ENCODE measurements around the gene NNT.
"Not testable (repeated sequence)": the region's sequence is repeated elsewhere in the genome, so short reads cannot be mapped to it uniquely, and the experiment has no call there.

Gene NNT

GRCh38 chr5:43602461-43603343 is at the start of gene NNT:
Gene NNT (plus strand): TSS chr5:43603180. CDS start chr5:43609196, 6,016 bp downstream.
- DNase-seq (ENCODE audit: low read depth) = peak; percentile 70

DNA sequence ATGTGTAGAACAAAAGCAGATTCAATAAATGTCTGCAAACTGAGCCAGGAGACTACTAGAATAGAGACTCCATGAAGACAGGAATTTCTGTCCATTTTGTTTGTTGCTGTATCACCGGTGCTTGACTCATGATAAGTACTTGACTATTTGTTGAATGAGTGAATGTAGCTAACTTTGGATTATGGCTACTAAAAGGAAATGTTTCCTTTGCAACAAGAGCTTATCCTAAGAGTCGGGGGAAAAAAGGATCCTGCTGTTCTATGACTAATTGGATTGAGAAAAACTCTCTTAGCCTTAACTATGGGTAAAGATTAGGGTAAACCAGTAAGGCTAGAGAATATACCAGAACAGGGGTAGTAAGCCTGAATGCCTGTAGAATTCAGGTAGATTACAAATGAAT is 49.6 kb upstream of the NNT start:
- DNase-seq (ENCODE audit: low read depth) = peak; percentile 15

GRCh38 chr5:43554497-43554896 is 48.5 kb upstream of the NNT start:
- DNase-seq (ENCODE audit: low read depth) = no peak

GRCh38 chr5:43555895-43556606 is 46.9 kb upstream of the NNT start:
- DNase-seq (ENCODE audit: low read depth) = peak; percentile 57

DNA sequence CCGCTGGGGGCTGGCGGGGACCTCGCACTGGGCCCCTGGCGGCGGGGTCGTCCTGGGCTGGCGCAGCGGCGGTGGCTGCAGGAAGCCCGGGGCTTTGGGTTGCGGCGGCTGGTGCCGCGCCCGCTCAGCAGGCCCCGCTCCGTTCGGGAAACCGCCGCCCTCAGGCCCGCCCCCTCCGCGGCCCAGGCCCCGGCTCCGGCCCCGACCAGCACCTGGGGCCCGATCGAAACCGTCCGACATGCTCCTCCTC is 46.4 kb upstream of the NNT start:
- not testable (repeated sequence) for DNase-seq (ENCODE audit: low read depth)

GRCh38 chr5:43556857-43557542 is 46.0 kb upstream of the NNT start, which contains the start of gene PAIP1:
Gene PAIP1 (minus strand): TSS chr5:43557077. CDS start chr5:43556846, 231 bp downstream.
- peak; percentile 91 for DNase-seq (ENCODE audit: low read depth)

DNA sequence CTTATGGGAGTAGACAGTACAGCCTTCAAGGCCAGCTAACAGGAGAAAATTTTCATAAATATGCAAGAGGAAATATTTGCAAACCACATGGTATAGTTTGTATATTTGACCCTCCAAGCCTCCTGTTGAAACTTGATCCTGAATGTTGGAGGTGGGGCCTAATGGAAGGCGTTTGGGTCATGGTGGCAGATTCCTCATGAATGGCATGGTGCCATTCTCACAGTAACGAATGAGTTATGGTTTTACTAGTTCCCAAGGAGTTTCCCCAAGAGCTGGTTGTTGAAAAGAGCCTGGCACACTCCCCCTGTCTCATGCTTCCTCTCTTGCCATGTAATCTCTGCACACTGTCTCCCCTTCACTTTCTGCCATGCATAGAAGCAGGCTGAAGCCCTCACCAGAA is 42.9 kb upstream of the NNT start:
- peak; percentile 30 for DNase-seq (ENCODE audit: low read depth)

GRCh38 chr5:43561356-43561755 is 41.6 kb upstream of the NNT start:
- no peak for DNase-seq (ENCODE audit: low read depth)

- no peak for DNase-seq (ENCODE audit: low read depth)
These were observed 39.7 kb upstream of the NNT start for GRCh38 chr5:43563321-43563720.

GRCh38 chr5:43564289-43564850 is 38.6 kb upstream of the NNT start:
- DNase-seq (ENCODE audit: low read depth) = no peak

DNA sequence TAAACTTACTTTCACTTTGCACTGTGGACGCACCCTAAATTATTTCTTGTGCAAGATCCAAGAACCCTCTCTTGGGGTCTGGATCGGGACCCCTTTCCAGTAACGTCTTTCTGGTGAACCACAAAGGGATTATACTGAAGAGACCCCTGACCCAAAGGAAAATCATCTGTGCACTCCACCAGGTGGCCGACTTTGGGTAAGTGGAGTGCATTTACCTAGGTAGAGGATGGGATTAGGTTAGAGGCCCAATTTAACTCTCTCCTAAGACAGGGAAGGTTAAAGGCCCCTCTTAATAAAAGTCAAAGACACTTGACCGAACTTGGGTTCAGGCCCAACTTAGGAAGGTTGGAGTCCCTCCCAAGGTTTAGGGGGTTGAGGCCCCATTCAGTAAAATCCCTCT is 37.9 kb upstream of the NNT start:
- no peak for DNase-seq (ENCODE audit: low read depth)

GRCh38 chr5:43567967-43568366 is 35.0 kb upstream of the NNT start:
- DNase-seq (ENCODE audit: low read depth) = no peak

- DNase-seq (ENCODE audit: low read depth) = no peak
These were observed 33.7 kb upstream of the NNT start for GRCh38 chr5:43569236-43569746.

GRCh38 chr5:43570450-43571158 is 32.4 kb upstream of the NNT start:
- DNase-seq (ENCODE audit: low read depth) = no peak

- no peak for DNase-seq (ENCODE audit: low read depth)
These were observed 31.7 kb upstream of the NNT start for GRCh38 chr5:43571237-43571636.

- no peak for DNase-seq (ENCODE audit: low read depth)
These were observed 30.6 kb upstream of the NNT start for GRCh38 chr5:43572357-43572756.

DNA sequence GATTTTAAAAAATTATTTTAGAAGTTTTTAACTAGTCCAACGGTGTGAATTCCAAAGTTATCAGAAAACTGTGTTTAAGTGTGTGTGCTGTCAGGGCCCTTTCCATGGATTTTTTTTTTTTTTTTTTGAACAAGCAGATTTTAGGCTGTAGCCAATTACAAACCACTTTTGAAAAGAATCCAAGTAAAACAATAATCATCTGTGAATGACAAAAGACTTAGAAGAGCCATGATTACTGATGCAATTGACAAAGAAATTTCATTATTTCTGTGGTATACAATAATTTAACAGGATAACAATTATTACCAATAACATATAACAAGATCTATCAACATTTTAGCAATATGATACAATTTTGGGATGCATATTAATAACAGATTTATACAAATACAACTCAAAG is 29.9 kb upstream of the NNT start:
- DNase-seq (ENCODE audit: low read depth) = no peak

DNA sequence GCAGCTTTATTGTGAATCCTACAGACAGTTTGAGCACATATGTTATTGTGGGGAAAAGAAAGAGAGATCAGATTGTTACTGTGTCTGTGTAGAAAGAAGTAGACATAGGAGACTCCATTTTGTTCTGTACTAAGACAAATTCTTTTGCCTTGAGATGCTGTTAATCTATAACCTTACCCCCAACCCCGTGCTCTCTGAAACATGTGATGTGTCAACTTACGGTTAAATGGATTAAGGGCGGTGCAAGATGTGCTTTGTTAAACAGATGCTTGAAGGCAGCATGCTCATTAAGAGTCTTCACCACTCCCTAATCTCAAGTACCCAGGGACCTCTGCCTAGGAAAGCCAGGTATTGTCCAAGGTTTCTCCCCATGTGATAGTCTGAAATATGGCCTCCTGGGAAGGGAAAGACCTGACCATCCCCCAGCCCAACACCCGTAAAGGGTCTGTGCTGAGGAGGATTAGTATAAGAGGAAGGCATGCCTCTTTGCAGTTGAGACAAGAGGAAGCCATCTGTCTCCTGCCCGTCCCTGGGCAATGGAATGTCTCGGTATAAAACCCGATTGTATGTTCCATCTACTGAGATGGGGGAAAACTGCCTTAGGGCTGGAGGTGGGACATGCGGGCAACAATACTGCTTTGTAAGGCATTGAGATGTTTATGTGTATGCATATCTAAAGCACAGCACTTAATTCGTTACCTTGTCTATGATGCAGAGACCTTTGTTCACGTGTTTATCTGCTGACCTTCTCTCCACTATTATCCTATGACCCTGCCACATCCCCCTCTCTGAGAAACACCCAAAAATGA is 22.4 kb upstream of the NNT start:
- DNase-seq (ENCODE audit: low read depth) = not testable (repeated sequence)

DNA sequence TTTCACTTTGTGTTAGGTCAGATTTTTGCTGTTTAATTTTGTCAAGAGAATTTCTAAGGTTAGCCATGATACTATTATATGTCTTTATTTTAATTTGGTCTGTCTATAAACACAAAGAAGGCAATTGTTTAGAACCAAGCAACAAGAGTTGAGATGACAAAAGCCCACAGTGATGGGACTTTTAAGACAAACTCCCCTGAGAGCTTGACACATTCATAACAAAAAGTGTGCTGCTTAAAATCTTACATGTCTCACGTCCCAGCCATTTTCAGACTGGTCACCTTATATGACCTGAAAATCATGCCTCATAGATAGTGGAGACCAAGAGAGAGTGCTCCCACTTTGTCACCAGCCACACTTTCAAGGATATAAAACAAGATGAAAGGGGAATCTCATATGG is 21.6 kb upstream of the NNT start:
- DNase-seq (ENCODE audit: low read depth) = no peak

GRCh38 chr5:43582082-43583005 is 20.6 kb upstream of the NNT start:
- DNase-seq (ENCODE audit: low read depth) = no peak
